ENCODE results near the gene ACSM6. TPM values are rescaled to one million over a fixed set of nuclear protein-coding genes. Genes with fewer than 3 reads are reported as not detected.

Gene ACSM6
- total RNA-seq, 1 experiment from 2014 or later, result not detected

DNA sequence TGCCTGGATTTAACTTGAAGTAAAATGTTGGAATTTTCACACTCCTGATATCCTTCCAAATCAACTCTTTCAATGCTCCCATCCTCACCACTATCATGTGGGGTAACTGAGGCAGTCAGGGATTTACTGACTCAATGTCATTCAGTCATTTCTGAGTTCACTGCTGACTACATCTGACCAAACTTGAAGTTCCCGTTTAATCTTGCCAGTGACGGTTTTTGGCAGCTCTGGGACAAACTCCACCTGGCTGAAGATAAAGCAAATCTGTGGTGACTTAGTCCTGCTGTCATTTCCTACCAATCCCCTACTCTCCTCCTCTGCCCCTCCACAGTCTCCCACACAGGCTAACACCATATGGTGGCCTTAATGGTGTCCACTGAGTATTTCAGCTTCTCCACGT, 22.7 kb upstream of the ACSM6 start:
- no peaks in the 10 kb centered on the region for H3K4me1 Mint-ChIP-seq (ENCODE audit: low read depth, unreplicated experiment)
- H3K27ac Mint-ChIP-seq (ENCODE audit: unreplicated experiment), result no peak overlapping the region
- intact Hi-C loops (cut with micrococcal nuclease; ENCODE audit: unreplicated experiment), result no loop called here
- H3K27me3 Mint-ChIP-seq (ENCODE audit: unreplicated experiment), result no peaks in the 10 kb centered on the region
- CTCF ChIA-PET, result no interaction called here
- H3K4me3 Mint-ChIP-seq (ENCODE audit: low read depth, unreplicated experiment), result no peak overlapping the region
- DNase-seq, result no peak
- no peaks in the 10 kb centered on the region for H3K36me3 Mint-ChIP-seq (ENCODE audit: insufficient read depth, unreplicated experiment)
- no peaks in the 10 kb centered on the region for H3K9me3 Mint-ChIP-seq (ENCODE audit: low read depth, unreplicated experiment)
- no TSS peak for BruUV-seq (replicated peaks)
- TF ChIP-seq, protein P1, sequence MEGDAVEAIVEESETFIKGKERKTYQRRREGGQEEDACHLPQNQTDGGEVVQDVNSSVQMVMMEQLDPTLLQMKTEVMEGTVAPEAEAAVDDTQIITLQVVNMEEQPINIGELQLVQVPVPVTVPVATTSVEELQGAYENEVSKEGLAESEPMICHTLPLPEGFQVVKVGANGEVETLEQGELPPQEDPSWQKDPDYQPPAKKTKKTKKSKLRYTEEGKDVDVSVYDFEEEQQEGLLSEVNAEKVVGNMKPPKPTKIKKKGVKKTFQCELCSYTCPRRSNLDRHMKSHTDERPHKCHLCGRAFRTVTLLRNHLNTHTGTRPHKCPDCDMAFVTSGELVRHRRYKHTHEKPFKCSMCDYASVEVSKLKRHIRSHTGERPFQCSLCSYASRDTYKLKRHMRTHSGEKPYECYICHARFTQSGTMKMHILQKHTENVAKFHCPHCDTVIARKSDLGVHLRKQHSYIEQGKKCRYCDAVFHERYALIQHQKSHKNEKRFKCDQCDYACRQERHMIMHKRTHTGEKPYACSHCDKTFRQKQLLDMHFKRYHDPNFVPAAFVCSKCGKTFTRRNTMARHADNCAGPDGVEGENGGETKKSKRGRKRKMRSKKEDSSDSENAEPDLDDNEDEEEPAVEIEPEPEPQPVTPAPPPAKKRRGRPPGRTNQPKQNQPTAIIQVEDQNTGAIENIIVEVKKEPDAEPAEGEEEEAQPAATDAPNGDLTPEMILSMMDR (IDR thresholded peaks at IDR 0.05; ENCODE audit: unreplicated experiment), result no peak

DNA sequence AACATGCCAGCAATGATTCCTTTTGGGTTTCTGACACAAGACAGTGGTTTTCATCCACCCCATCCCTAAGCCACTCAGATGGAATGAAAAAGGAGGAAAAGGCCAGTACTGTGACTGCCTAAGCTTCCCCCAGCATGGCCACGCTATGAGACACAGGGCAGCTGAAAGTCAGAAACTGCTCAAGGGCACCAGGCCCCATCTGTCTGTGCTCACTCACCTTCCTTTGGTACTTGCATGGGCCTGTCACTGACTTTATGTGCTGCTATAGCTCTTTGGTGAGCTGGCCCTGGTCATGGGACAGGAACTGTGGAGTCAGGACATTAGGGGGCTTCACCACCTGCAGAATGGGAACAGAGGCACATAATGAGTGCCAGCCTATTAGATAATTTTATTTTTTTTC, 21.2 kb upstream of the ACSM6 start:
- intact Hi-C loops (cut with micrococcal nuclease; ENCODE audit: unreplicated experiment), result no loop called here
- BruUV-seq (replicated peaks), result no TSS peak
- Mint-ChIP-seq H3K36me3 (ENCODE audit: insufficient read depth, unreplicated experiment) (no peaks in the 10 kb centered on the region), H3K27ac (ENCODE audit: unreplicated experiment) (no peak overlapping the region), H3K9me3 (ENCODE audit: low read depth, unreplicated experiment) (no peaks in the 10 kb centered on the region), H3K4me3 (ENCODE audit: low read depth, unreplicated experiment) (no peak overlapping the region), H3K4me1 (ENCODE audit: low read depth, unreplicated experiment) (no peaks in the 10 kb centered on the region), H3K27me3 (ENCODE audit: unreplicated experiment) (no peaks in the 10 kb centered on the region)
- no peak for DNase-seq
- TF ChIP-seq, protein P1 (IDR thresholded peaks at IDR 0.05; ENCODE audit: unreplicated experiment), result no peak
- CTCF ChIA-PET, result no interaction called here

DNA sequence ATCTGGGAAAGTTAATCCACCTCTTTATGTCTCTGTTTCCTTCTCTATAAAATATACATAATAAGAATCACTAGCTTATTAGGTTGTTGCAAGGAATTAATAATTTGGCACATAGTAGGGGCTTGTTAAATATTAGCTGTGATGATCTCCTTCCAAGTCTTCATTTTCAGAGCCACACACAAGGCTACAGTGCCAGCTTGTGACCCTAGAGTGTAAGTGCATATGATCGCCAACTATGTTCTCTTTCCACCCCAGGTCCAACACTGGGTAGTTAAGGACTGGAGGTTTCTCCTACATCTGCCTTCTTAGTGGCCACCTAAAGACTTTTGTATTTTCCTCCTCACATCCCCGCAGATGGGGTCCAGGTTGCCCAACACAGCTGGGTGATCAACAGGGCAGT, 17.9 kb upstream of the ACSM6 start:
- Mint-ChIP-seq H3K27me3 (ENCODE audit: unreplicated experiment) (no peaks in the 10 kb centered on the region), H3K4me3 (ENCODE audit: low read depth, unreplicated experiment) (no peak overlapping the region), H3K9me3 (ENCODE audit: low read depth, unreplicated experiment) (no peaks in the 10 kb centered on the region), H3K4me1 (ENCODE audit: low read depth, unreplicated experiment) (no peaks in the 10 kb centered on the region), H3K36me3 (ENCODE audit: insufficient read depth, unreplicated experiment) (no peaks in the 10 kb centered on the region), H3K27ac (ENCODE audit: unreplicated experiment) (no peak overlapping the region)
- TF ChIP-seq, protein P1 (IDR thresholded peaks at IDR 0.05; ENCODE audit: unreplicated experiment), result no peak
- intact Hi-C loops (cut with micrococcal nuclease; ENCODE audit: unreplicated experiment), result no loop called here
- no peak for DNase-seq
- BruUV-seq (replicated peaks), result no TSS peak
- CTCF ChIA-PET, result no interaction called here

DNA sequence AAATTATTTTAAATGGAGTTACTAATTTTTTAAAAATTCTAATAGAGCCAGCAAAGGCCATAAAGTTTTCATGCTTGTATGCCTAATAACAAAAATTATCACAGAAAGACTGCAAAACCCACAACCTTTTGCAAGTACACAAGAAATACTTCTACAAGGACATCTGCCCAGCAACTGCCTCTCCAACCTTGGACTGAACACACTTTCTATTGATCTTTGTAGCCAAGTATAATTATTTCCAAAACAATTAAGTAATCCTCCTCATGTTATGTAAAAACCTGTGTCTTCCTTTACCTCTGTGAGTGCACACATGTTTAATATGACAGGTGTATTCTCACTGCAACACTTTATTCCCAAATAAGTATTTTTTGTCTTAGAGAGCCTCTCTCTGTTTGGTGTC, 16.6 kb upstream of the ACSM6 start:
- Mint-ChIP-seq H3K27ac (ENCODE audit: unreplicated experiment) (no peak overlapping the region), H3K9me3 (ENCODE audit: low read depth, unreplicated experiment) (no peaks in the 10 kb centered on the region), H3K27me3 (ENCODE audit: unreplicated experiment) (no peaks in the 10 kb centered on the region), H3K4me1 (ENCODE audit: low read depth, unreplicated experiment) (peaks cover 9% of the 10 kb centered on the region), H3K4me3 (ENCODE audit: low read depth, unreplicated experiment) (no peak overlapping the region), H3K36me3 (ENCODE audit: insufficient read depth, unreplicated experiment) (no peaks in the 10 kb centered on the region)
- CTCF ChIA-PET, result no interaction called here
- no peak for DNase-seq
- TF ChIP-seq, protein P1 (IDR thresholded peaks at IDR 0.05; ENCODE audit: unreplicated experiment), result no peak
- no TSS peak for BruUV-seq (replicated peaks)
- intact Hi-C loops (cut with micrococcal nuclease; ENCODE audit: unreplicated experiment), result no loop called here

GRCh38 chr10:95178266-95178665, 15.8 kb upstream of the ACSM6 start:
- TF ChIP-seq, protein P1 (IDR thresholded peaks at IDR 0.05; ENCODE audit: unreplicated experiment), result no peak
- CTCF ChIA-PET, result no interaction called here
- Mint-ChIP-seq H3K27me3 (ENCODE audit: unreplicated experiment) (no peaks in the 10 kb centered on the region), H3K36me3 (ENCODE audit: insufficient read depth, unreplicated experiment) (no peaks in the 10 kb centered on the region), H3K27ac (ENCODE audit: unreplicated experiment) (no peak overlapping the region), H3K4me3 (ENCODE audit: low read depth, unreplicated experiment) (no peak overlapping the region), H3K9me3 (ENCODE audit: low read depth, unreplicated experiment) (no peaks in the 10 kb centered on the region), H3K4me1 (ENCODE audit: low read depth, unreplicated experiment) (peaks cover 9% of the 10 kb centered on the region)
- intact Hi-C loops (cut with micrococcal nuclease; ENCODE audit: unreplicated experiment), result no loop called here
- no TSS peak for BruUV-seq (replicated peaks)
- no peak for DNase-seq

All from Calu3 (cell line).